ENCODE results near the gene C3orf49.

C3orf49 gene

DNA sequence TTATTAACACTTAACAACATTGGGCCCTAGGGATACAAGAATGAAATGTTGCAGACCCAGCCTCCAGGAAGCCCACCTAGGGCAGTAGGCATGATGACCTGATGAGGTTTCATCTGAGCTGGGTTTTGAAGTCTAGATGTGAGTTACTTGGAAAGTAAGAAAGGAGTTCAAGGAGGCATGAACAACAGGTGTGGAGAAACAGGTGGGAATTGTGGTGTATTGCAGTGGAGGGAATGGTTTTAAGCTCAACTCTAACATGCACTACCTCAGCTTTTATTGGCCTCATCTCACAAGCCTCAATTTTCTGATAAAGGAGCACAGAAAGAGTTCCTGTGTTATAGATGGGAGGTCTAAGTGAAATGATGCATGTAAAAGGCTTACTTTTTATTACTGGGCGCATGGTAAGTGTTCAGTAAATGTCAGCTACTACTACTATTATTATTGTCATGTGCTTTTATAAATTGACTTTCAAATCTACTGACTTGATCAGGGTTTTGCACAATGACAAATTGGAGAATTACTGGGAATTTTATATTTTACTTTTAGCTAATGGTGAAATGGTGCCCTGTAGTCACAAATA is 73.8 kb downstream of the C3orf49 start:
- no peak for DNase-seq

GRCh38 chr3:63895422-63896189 is 76.5 kb downstream of the C3orf49 start:
- no peak for DNase-seq

DNA sequence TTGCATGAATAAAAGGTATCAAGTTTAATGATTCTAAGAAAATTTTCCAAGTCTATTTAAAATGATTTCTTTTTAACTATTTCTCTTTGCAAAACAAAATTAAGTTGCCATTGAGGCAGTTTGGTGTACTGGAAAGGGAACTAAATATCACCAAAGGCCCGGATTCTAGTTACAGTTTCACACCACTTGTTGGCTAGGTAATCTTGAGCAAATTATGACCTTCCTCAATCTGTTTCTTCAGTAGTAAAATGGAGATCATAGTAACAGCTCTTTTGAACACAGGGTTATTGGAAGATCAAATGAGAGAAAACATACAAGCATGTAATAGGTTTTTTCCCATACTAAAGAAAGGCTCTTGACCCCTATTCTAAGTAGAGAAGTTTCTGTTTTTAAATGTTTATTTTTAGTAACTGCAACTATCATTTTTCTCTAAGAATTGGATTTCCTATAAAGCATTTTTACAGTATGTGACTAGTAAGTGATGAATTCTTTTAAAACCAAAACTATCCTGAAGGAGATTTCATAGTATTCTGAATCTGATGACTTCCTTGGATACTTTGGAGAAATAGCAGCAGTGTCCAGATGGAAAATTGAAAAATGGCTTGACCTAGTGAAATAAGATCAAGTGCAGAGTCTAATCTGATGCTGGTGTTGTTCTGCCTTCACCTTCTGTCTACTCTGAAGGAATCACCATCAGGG is 77.4 kb downstream of the C3orf49 start:
- DNase-seq: no peak
